ENCODE results near the gene SLC26A5.
"Not testable (repeated sequence)": the region's sequence is repeated elsewhere in the genome, so short reads cannot be mapped to it uniquely, and the experiment has no call there.

The SLC26A5 gene

DNA sequence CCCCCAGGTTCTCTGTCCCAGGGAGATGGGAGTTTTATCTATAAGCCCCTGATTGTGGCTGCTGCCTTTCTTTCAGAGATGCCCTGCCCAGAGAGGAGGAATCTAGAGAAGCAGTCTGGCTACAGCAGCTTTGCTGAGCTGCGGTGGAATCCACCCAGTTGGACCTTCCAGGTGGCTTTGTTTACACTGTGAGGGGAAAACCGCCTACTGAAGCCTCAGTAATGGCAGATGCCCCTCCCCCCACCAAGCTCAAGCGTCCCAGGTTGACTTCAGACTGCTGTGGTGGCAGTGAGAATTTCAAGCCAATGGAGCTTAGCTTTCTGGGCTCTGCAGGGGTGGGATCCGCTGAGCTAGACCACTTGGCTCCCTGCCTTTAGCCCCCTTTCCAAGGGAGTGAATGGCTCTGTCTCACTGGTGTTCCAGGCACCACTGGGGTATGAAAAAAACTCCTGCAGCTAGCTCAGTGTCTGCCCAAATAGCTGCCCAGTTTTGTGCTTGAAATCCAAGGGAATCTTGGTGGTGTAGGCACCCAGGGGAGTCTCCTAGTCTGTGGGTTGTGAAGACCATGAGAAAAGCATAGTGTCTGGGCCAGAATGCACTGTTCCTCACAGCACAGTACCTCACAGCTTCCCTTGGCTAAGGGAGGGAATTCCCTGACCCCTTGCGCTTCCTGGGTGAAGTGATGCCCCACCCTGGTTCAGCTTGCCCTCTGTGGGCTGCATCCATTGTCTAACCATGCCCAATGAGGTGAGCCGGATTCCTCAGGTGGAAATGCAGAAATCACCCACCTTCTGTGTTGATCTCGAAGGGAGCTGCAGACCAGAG lies 40.0 kb downstream of the SLC26A5 start:
- not testable (repeated sequence) for DNase-seq

DNA sequence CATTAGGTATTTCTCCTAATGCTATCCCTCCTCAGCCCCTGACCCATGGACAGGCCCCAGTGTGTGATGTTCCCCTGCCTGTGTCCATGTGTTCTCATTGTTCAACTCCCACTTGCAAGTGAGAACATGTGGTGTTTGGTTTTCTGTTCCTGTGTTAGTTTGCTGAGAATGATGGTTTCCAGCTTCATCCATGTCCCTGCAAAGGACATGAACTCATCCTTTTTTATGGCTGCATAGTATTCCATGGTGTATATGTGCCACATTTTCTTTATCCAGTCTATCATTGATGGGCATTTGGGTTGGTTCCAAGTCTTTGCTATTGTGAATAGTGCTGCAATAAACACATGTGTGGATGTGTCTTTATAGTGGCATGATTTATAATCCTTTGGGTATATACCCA lies 46.3 kb downstream of the SLC26A5 start:
- DNase-seq: not testable (repeated sequence)

DNA sequence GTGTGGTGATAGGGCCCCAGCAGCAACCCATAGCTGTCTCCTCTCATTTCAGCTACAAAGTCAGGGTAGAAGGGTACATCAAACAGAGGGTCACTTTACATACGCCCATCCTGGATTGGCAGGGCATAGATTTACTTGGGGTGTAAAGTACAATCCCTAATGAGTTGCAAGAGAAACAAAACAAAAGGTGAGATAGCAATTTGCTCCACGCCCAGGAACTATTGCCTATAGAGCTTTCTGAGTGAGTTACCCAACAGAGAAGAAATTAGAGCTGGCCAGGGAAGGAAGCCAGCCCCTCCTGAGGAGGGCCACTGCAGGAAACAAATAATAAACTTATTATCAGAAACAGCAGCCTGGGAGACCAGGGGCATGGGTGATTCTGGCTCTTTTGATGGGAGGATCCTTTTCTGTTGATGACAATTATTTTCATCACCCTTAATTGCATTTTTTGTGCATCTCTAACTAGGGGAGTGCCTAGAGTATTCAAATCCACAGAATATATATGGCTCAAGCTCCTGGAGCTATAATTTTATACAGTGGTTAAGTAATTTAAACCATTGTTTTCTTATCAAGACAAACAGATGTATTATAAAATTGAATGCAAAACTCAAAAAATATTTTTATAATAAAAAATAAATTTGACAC lies 47.4 kb downstream of the SLC26A5 start:
- DNase-seq: no peak

DNA sequence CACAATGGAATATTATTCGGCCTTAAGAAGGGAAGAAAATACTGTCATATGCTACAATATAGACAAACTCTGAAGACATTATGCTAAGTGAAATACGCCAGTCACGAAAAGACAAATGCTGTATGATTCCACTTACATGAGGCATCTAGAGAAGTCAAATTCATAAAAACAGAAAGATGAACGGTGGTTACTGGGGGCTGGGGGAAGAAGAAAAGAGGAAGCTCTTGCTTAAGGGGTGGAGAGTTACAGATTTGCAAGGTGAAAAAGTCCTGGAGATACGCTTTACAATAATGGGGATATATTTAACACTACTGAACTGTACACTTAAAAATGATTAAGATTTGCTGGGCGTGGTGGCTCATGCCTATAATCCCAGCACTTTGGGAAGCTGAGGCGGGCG lies 49.5 kb downstream of the SLC26A5 start:
- DNase-seq: no peak

DNA sequence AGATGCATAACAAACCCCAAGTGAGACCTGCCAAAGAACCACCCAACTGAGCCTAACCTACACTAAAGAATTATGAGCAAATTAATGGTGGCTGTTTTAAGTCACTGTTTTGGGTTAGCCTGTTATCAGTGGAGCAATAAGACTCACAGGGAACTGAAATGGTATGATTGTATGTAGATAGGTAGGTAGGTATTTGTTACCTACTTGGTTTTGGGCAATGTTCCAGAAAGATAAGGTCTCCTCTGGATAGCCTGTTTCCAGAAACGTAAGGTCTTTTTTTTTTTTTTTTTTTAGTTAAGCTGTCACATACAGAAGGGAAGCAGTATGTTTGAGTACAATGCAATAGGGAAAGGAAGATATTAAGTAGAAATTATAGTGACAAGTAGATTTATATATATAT lies 50.9 kb downstream of the SLC26A5 start:
- no peak for DNase-seq

DNA sequence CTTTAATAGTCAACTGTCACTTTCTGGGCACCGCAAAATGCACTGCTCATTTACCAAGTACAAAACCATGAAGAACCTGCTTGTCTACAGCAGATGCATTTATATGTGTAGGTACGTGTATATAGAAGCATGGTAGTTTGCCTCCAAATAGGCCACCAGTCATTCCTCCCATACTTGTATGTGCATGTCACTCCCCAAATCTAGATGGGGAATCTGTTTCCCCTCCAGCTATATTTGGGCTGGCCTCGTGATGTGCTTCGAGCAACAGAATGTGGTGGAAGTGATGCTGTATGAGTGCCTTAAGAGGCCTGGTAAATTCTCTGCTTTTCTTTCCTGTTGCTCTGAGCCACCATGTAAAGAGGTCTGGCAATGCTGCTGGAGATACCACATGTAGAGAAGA lies 51.4 kb downstream of the SLC26A5 start:
- no peak for DNase-seq

DNA sequence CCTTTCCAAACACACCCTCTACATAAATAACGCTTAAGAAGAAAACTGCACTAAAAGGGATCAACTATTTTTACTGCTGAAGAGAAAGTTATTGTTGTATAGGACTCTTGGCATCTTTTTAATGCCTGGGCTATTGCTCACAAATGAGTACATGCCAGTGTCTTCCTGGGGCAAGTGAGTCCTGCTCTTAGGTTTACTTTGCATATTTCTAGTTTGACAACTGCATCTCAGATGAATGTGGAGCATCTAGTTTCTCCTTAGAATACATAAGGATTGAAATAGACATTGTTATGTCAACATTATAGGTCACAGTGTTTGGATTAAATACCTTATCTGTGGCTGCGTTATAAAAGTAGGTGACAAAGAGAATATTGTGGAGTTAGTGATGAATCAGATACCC lies 54.0 kb downstream of the SLC26A5 start:
- no peak for DNase-seq

DNA sequence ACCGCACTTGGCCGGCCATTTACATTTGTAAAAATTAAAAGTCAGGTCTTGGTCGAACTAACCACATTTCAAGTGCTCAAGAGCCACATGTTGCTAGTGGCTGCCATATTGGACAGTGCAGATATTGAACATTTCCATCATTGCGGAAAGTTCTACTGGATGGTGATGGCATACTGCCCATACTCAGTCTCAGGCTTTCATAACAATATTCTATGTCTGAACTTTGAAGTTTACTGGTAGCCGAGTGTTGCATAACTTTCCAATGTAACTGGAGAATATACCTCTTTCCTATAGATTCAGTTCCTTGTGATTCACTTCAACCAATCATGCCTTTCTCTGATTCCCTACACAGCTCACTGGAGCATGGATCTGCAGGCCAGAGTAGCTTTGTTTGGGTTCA lies 54.9 kb downstream of the SLC26A5 start:
- no peak for DNase-seq

DNA sequence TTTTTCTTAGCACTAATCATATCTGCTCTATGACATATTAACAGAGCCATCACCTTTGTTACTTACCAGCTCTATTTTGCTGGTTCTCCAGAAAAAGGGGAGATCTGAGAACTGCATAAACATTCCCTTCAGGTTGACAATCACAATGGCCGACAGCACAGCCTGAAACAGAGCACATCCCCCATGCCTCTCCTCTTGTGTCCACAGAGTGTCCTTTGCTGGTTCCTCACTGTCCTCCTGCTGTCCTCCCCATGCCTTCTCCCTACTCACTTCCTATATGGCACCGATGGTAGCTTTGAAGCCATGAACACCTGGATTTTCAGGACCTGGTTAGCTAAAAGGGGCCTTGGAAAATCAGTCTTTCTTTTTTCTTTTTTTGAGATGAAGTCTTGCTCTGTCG lies 56.7 kb downstream of the SLC26A5 start:
- DNase-seq: no peak

DNA sequence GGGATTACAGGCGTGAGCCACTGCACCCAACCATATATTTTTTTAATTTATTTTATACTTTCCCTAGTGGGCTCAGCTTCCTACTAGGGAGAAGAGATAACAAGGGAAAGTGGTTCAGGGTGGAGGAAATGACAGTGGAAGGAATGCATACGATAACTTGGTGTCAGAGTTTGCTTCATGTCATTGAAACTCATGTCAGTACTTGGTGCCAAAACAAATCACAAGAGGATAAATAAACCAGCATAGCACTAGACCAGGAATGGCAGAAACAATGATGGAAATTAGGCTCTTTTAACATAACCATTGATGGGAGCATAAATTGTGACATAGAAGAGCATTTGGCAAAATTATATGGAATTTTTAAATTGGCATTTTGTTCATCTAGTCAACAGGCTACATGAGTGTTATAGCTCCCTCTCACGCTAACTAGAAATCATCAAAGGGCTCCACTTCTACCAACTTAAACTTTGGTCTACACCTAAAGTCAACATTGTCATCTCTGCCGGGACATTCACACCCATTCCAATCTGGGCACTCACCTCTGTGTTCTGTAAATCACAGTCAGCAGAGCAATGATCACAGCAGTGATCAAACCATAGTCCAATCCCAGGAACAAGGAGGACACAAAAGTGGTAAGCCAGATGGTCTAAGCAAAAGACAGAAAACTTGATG lies 57.4 kb downstream of the SLC26A5 start:
- DNase-seq: no peak

DNA sequence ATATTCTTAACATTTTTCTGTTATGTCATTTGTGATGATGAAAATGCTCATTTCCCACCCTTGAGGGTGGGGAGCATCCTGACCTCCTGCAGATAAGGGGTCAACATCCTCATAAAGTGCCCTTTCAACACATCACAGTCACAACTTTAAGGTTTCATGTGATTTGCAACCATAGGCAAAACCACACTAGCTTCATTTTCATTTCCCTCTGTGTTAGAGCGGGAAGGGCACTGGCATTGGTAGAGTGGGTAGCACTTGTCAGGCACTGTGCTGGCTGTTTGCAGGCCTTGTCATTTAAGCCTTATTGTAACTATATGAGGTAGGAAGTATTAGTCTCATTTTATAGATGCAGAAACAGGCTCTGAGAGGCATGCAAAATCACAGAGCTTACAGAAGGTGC lies 58.8 kb downstream of the SLC26A5 start:
- DNase-seq: no peak

DNA sequence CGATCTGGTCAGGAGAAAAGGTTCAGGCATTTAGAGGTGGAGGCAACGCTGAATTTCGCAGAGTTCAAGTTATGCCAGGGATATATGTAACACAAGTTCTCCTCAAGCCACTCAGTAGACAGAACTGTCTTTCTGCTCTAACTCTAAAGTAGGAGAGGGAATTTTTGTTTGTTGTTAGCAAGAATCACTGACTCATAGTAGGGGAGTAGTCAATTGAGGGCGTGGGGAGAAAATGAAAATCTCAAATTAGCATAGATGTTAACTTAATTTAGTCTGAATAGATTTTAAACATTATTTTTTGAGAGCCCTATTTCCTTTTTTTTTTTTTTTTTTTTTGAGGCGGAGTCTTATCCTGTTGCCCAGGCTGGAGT lies 64.0 kb downstream of the SLC26A5 start:
- DNase-seq: no peak

DNA sequence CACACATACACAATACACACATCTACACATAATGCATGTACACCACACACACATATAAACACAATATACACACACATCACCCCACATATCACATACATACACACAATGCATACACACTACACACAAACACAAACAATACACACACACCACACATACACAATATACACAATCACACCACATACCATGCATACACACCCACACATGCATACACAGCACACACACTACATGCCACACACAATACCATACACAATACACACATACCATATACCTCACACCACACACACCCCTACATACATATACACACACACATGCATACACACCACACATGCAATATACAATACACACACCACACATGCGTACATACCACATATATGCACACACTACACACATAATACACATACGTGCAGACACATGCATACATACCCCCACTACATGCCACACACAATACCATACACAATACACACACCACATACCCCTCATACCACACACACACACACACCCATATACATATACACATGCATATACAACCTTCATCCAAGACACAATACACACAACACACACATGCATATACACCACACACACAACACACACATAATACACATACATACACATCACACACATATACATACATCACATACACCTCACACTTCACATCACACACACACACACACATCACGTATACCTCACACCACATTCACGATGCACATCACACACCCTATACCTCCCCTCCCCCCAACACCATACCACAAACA lies 64.6 kb downstream of the SLC26A5 start:
- no peak for DNase-seq

DNA sequence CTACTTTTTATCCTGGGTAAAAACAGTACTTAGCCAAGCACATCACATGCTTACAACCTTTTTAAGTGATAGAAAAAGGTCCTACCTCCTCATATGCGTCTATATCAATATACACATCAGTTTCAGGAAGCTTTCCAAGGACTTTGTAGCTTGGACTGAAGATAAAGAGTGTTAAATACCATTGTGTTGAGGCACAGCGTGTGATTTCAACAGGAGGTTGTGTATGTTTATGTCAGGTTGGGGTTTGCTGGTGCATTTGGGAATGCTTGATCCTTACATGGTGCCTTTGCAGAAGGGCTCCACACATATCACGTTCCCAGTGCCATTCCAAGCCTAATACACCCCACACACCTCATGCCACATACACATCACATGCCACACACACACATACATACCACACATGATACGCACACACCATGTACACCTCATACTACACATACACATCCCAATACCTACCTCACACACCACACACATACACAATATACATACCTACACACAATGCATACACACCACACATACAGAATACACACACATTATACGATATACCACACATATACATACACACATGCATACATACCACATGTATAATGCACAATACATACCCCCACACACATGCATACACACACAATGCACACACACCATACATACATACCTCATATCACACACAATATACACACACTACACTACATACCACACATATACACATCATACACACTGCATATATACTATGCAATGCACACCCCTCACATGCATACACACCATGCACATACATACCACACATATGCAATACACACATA lies 65.4 kb downstream of the SLC26A5 start:
- DNase-seq: no peak

DNA sequence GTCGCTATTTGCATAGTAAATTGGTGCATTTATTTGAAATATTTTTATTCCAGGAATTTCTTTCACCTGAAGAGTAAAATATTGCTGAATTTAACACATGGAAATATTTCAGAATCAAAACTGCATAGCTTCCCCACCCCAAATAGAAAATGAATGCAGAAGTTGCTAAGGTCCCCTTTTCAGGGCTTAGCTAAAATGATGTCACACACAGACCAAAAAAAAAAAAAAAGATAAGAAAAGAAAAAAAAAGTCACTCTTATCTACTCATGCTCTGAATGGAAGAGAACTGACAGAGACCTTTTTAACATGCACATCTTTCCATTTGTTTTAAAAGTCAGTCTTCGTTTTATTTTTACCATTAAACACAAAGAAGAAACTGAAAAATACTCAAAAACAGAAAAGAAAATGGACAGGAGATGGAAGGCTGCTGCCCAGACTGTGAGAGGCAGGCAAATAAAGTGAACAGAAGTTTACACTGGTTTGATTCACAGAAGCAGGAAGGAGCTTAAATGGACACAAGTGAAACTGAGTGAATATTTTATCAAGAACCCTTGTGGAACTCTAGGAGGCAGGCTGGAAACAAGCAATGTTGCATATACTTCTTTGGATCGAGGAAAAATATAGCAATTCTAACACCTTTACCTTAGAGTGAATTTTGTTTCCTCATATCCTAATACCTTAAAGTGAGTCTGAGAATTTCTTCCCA lies 66.6 kb downstream of the SLC26A5 start:
- no peak for DNase-seq

DNA sequence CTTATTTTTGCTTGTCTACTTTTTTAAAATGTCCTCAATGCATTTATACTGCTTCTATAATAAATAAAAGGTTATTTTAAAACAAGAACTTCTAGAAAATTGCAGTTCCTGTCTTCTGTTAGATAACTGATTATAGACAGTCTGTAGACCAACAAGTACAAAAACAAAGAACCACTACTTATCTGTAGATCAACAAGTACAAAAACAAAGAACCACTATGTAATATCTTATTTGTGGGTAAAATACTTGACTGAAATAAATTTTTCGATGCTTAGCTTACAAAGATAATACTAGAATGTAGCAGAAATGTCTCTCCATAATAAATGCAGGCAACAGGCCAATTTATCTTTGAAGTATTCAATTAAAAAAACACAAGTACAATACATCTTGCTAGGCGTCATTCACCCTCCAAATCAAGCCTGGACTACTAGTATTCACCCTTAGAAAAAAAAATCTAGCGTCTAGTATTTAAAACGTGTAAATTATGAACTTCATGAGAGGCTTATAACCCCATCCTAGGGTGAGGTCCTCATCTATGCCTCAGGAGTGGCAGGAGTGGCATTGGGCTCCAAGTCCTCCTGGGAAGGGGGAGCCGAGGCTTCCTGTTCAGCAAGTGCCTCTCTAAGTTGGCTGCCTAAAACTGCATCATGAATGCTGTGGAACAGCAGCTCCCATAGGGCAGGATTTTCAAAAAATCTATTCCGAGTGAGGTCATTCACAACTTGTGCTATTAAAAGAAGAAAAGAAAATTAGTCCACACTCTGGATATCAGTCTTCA lies 72.0 kb downstream of the SLC26A5 start:
- DNase-seq: no peak

DNA sequence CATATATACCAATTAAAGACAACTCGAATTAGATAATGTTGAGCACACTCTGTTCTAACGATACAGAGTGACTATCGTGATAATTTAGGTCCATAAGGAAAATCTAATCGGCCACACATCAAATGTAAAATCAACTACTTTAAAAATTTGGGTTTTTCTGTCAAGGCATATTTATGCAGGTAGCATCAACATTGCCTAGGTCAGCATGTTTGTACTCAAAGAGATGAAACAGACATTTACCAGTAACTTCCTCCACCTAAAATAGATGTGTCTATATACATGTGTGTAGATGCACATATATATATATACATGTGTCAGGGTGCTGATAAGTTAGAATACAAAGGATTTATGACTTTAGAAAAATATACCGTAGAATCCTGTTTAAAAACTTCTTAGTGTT lies 76.6 kb downstream of the SLC26A5 start:
- no peak for DNase-seq

DNA sequence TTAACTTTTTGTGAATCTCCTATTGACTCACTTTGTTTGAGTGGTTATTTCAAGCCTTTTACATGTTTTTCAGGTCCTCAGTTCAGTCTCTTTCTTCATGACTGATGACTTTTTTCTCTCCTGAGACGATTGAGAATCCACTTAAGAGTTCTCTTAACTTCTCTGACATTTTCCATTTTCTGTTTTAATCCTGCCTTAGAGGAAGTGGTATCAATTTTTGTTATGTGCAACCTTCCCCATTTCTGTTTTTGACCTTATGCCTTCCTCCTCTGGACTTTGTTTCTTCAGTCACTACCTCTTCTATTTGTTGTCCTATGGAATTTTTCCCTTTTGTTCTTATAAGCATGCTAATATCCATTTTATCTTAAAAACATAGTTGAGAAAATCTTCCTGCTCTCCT lies 96.2 kb downstream of the SLC26A5 start:
- DNase-seq: no peak

DNA sequence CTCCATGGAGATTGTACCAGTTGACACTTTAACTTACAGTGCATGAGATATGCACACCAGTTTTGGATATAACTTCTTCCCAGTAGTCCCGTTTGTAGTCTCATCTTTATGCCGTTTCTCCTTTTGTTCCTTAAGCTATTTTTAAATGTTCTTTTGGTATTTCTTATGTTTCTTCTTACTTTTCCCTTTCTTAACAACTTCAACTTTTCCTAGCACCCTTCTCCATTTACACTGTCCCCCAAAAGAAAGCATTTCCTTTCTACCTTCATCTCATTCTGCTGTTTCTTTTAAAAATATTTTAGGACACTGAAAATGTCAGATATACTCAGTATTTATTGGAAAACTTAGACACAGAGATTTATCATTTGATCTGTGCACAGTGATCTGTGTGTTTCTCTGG lies 97.0 kb downstream of the SLC26A5 start:
- DNase-seq: no peak

DNA sequence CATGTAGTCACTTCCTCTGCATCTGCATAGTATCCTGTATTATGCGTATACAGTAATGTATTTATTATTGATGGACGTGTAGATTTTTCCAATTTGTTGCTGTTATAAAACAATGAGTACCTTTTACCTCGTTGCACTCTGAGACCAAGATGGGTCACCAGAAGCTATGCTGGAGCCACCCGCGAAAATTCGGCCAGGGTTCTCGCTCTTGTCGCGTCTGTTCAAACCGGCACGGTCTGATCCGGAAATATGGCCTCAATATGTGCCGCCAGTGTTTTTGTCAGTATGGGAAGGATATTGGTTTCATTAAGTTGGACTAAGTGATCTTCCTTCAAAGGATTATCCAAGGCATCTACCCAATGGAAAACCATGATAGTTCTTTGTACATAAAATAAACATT lies 97.6 kb downstream of the SLC26A5 start:
- no peak for DNase-seq
